ENCODE measurements around the gene CSF1R.
"Not testable (repeated sequence)": the region's sequence is repeated elsewhere in the genome, so short reads cannot be mapped to it uniquely, and the experiment has no call there.

The CSF1R gene

GRCh38 chr5:150052226-150052955 lies 34.0 kb downstream of the CSF1R start:
- DNase-seq: no peak

- DNase-seq: no peak
Observed at GRCh38 chr5:150051657-150052195, 34.6 kb downstream of the CSF1R start.

GRCh38 chr5:150050172-150050811 lies 36.1 kb downstream of the CSF1R start:
- DNase-seq: not testable (repeated sequence)

GRCh38 chr5:150046031-150046430 lies 40.3 kb downstream of the CSF1R start:
- DNase-seq: no peak

- no peak for DNase-seq
Observed at GRCh38 chr5:150045549-150045948, 40.8 kb downstream of the CSF1R start.

GRCh38 chr5:150044712-150045111 lies 41.6 kb downstream of the CSF1R start:
- no peak for DNase-seq

GRCh38 chr5:150044329-150044681 lies 42.0 kb downstream of the CSF1R start:
- DNase-seq: no peak

GRCh38 chr5:150043657-150044328 lies 42.6 kb downstream of the CSF1R start:
- no peak for DNase-seq

GRCh38 chr5:150042459-150042858 lies 43.9 kb downstream of the CSF1R start:
- no peak for DNase-seq

- DNase-seq: no peak
Observed at GRCh38 chr5:150038547-150038946, 47.8 kb downstream of the CSF1R start.

- DNase-seq: no peak
Observed at GRCh38 chr5:150036513-150036912, 49.8 kb downstream of the CSF1R start.

GRCh38 chr5:150035139-150035895 lies 51.0 kb downstream of the CSF1R start:
- no peak for DNase-seq

- no peak for DNase-seq
Observed at GRCh38 chr5:150034662-150035061, 51.7 kb downstream of the CSF1R start.

GRCh38 chr5:150033334-150033733 lies 53.0 kb downstream of the CSF1R start:
- DNase-seq: no peak

GRCh38 chr5:150028047-150028446 lies 58.3 kb downstream of the CSF1R start:
- not testable (repeated sequence) for DNase-seq

GRCh38 chr5:150026682-150027172 lies 59.6 kb downstream of the CSF1R start:
- no peak for DNase-seq

- DNase-seq: no peak
Observed at GRCh38 chr5:150024346-150024984, 61.9 kb downstream of the CSF1R start.

GRCh38 chr5:150023136-150023535 lies 63.2 kb downstream of the CSF1R start:
- DNase-seq: no peak

- DNase-seq: no peak
Observed at GRCh38 chr5:150022681-150023080, 63.7 kb downstream of the CSF1R start.

- DNase-seq: no peak
Observed at GRCh38 chr5:150022158-150022531, 64.2 kb downstream of the CSF1R start.

- no peak for DNase-seq
Observed at GRCh38 chr5:150021491-150022157, 64.7 kb downstream of the CSF1R start.

GRCh38 chr5:150020249-150020648 lies 66.1 kb downstream of the CSF1R start:
- DNase-seq: no peak
